Neural crest cell (in vitro differentiated cells): ENCODE data around the gene GLCCI1. TPM values are rescaled to one million over a fixed set of nuclear protein-coding genes. Genes with fewer than 3 reads are reported as not detected.
A peak's percentile ranks its signal among the peaks of the same experiment; 100 is the strongest.

Experiments used
- DNase-seq: peaks from one replicate; pipeline ENCODE4 v3.0.0; 2021; ENCODE audit warnings: low read depth, mixed read lengths, low spot score
- H3K27ac Mint-ChIP-seq: one replicate; pipeline ENCODE4 v1.8.0; 2021; ENCODE audit warnings: mild to moderate bottlenecking, mixed read lengths; ENCODE audit not compliant: unreplicated experiment
- H3K27me3 Mint-ChIP-seq: 2 replicates; pipeline ENCODE4 v1.8.0; 2021; ENCODE audit warnings: low read depth, mild to moderate bottlenecking, mixed read lengths
- H3K36me3 Mint-ChIP-seq: 2 replicates; pipeline ENCODE4 v1.8.0; 2021; ENCODE audit warnings: low read depth, mild to moderate bottlenecking, mixed read lengths
- H3K4me1 Mint-ChIP-seq: 2 replicates; pipeline ENCODE4 v1.8.0; 2021; ENCODE audit warnings: mixed read lengths
- H3K4me3 Mint-ChIP-seq: one replicate; pipeline ENCODE4 v1.8.0; 2021; ENCODE audit warnings: mild to moderate bottlenecking, mixed read lengths
- H3K9me3 Mint-ChIP-seq: 2 replicates; pipeline ENCODE4 v1.8.0; 2021; ENCODE audit warnings: mixed read lengths
- total RNA-seq: library from RNA; stranded (reverse); gene quantifications from 2 replicates; pipeline ENCODE4 v1.2.1, GENCODE V29; 2021
- TF ChIP-seq, protein P1 (sequence below): fragments of 200-600 bp; sonication (generic); conservative IDR thresholded peaks from 2 replicates; pipeline ENCODE4 v1.5.0; 2021; ENCODE audit warnings: antibody characterized with exemption, mild to moderate bottlenecking

The GLCCI1 gene
- total RNA-seq, 1 donor from 2014 or later, result 29.2 TPM

DNA sequence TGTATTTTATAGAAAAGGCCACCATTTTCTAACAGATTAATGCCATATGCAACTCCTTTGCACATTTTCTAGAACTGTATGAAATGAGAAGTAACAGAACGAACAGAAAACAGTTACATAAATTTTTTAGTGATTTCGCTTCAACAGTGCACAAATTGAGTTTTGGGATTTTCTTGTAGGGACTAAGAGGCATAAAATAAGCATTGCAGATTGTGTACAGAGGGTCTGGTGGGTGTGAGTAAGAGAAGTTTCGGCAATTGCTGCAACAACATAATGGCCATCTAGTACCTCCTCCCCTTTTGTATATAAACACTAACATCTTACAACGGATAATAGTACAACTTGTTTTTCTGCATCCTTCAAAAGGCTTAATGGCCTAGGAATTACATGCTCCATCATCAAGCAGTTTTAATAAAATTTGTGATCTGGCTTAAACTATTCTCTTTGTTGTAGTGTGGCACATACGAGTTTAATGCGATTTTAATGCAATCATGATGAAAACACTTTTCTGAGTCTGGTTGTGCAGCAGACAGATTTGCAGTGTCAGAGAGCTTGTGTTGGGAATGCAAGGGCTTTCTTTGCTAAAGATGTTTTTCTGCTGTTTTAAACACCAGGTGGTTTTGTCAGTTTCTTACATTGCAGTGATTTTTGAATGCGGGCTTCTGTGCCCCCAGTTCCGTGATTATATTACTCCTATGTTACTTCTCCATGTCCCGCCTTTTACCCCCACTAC is 2.9 kb downstream of the GLCCI1 start:
- Mint-ChIP-seq H3K36me3 (no peaks in the 10 kb centered on the region), H3K4me1 (peaks cover 25% of the 10 kb centered on the region), H3K4me3 (no peak overlapping the region), H3K27ac (no peak overlapping the region), H3K9me3 (no peaks in the 10 kb centered on the region), H3K27me3 (no peaks in the 10 kb centered on the region)
- TF ChIP-seq, protein P1, sequence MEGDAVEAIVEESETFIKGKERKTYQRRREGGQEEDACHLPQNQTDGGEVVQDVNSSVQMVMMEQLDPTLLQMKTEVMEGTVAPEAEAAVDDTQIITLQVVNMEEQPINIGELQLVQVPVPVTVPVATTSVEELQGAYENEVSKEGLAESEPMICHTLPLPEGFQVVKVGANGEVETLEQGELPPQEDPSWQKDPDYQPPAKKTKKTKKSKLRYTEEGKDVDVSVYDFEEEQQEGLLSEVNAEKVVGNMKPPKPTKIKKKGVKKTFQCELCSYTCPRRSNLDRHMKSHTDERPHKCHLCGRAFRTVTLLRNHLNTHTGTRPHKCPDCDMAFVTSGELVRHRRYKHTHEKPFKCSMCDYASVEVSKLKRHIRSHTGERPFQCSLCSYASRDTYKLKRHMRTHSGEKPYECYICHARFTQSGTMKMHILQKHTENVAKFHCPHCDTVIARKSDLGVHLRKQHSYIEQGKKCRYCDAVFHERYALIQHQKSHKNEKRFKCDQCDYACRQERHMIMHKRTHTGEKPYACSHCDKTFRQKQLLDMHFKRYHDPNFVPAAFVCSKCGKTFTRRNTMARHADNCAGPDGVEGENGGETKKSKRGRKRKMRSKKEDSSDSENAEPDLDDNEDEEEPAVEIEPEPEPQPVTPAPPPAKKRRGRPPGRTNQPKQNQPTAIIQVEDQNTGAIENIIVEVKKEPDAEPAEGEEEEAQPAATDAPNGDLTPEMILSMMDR, result no peak
- no peak for DNase-seq

DNA sequence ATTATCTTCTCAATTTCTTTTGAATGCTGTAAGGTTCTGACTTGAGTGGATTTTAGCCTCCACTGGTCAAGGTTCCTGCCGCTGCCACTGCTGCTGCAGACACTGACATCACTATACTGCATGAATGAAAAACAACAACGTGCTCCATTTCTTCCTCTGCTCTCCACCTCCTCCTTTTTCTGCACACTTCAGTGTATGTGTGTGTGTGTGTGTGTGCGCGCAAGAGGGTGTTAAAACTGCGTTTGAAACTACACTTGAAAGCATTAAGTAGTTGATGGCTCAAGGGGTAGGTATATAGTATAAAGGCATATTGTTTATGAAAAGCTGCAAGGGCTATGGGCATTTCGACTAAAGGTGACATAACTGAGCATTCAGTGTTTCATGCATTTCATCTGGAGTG is 3.5 kb downstream of the GLCCI1 start:
- no peak overlapping the region for H3K27ac Mint-ChIP-seq
- no peaks in the 10 kb centered on the region for H3K36me3 Mint-ChIP-seq
- H3K27me3 Mint-ChIP-seq, result no peaks in the 10 kb centered on the region
- peaks cover 25% of the 10 kb centered on the region for H3K4me1 Mint-ChIP-seq
- no peaks in the 10 kb centered on the region for H3K9me3 Mint-ChIP-seq
- no peak for DNase-seq
- TF ChIP-seq, protein P1, result no peak
- H3K4me3 Mint-ChIP-seq, result no peak overlapping the region

DNA sequence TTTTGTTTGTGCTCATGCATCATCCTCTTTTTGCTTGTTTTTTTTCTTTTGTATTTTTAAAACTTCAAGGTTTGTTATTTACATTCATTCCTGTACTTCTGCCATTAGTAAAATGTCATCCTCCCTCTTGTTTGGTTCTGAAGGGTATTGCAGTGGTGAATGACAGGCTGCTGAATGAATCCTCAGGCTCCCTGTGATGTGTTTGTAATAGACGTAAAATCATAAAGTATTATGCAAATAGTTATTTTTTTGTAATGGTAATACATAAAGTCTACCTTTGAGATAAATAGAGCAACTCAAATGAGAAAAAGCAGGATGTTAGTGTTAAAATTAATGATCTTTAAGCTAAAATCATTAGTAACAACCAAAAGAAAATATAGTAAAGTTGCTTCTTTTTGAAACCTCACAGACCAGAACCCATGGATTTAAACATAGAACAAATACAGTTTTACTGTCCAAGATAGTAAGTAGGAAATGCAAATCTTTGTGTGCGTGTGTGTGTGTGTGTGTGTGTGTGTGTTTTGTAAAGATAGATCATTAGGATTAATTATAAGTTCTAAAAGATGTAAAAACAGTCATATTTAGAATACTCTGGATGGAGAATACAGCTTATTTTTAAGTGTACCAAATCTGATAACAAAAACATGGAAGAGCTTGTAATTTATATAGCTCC is 4.5 kb downstream of the GLCCI1 start:
- Mint-ChIP-seq H3K4me1 (peaks cover 30% of the 10 kb centered on the region), H3K9me3 (no peaks in the 10 kb centered on the region), H3K27ac (no peak overlapping the region), H3K27me3 (no peaks in the 10 kb centered on the region), H3K4me3 (peak overlapping the region; percentile 37), H3K36me3 (no peaks in the 10 kb centered on the region)
- TF ChIP-seq, protein P1, result no peak
- DNase-seq, result no peak

DNA sequence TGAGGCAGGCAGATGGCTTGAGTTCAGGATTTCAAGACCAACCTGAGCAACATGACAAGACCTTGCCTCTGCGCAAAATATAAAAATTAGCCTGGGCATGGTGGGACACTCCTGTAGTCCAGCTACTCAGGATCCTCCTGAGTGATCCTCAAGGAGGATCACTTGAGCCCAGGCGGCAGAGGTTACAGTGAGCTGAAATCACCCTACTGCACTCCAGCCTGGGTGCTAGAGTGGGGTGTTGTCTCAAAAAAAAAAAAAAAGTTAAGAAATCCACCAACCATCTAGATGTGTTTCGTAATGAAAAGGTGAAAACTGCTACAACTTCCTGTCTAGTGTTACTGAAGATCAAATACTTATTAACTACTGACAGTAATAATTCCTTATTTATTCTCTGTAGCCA is 8.1 kb downstream of the GLCCI1 start:
- Mint-ChIP-seq H3K4me3 (no peak overlapping the region), H3K9me3 (no peaks in the 10 kb centered on the region), H3K36me3 (no peaks in the 10 kb centered on the region), H3K27ac (no peak overlapping the region), H3K27me3 (no peaks in the 10 kb centered on the region), H3K4me1 (peaks cover 27% of the 10 kb centered on the region)
- DNase-seq, result no peak
- TF ChIP-seq, protein P1, result no peak

DNA sequence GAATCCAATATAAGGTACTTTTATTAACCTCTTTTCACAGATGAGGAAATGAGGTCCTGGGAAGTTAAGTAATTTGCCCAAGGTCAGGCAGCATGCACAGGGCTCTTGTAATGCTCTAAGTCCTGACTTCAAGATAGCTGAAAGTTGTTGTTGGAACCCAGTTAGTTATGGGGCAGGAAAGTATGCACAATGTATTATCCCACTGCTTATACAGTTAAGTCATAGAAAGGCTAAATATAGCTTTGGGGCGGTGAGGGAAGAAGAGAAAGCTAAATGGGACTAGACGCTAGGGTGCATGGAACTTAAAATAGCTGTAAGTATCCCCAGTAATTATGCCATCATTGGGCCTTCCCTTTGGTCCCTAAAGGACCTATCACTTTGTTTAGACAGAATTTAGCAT is 9.2 kb downstream of the GLCCI1 start:
- H3K27ac Mint-ChIP-seq, result no peak overlapping the region
- no peaks in the 10 kb centered on the region for H3K36me3 Mint-ChIP-seq

More for the DNA sequence above, 9.2 kb downstream of the GLCCI1 start:
- Mint-ChIP-seq H3K9me3 (no peaks in the 10 kb centered on the region), H3K4me3 (no peak overlapping the region), H3K4me1 (peaks cover 26% of the 10 kb centered on the region), H3K27me3 (no peaks in the 10 kb centered on the region)
- DNase-seq, result no peak
- TF ChIP-seq, protein P1, result no peak
